Ovary (tissue), 3 donors: ENCODE data around the gene COMMD3.

Experiments used
- EP300 ChIP-seq: sonication (generic); formaldehyde crosslinking; IDR thresholded peaks from one replicate; pipeline ENCODE4 v1.6.1; 2017; ENCODE audit warnings: antibody characterized with exemption
- POLR2A ChIP-seq: fragments of 450-650 bp; IDR thresholded peaks from one replicate; pipeline ENCODE4 v1.6.1; 2017; ENCODE audit warnings: antibody characterized with exemption, mild to moderate bottlenecking, moderate library complexity
- TF ChIP-seq, protein P1 (sequence below), 3 donors: fragments of 450-650 bp in 2 of 3; fragments of 200-600 bp in 1 of 3; IDR thresholded peaks; one replicate each; pipeline versions ENCODE4 v1.5.1 to v1.8.0; 2016 to 2022; ENCODE audit warnings: antibody characterized with exemption in 3 of 3, mild to moderate bottlenecking in 1 of 3
- donor health status: DM: no; HTN: no; CAD: no.

DNA sequence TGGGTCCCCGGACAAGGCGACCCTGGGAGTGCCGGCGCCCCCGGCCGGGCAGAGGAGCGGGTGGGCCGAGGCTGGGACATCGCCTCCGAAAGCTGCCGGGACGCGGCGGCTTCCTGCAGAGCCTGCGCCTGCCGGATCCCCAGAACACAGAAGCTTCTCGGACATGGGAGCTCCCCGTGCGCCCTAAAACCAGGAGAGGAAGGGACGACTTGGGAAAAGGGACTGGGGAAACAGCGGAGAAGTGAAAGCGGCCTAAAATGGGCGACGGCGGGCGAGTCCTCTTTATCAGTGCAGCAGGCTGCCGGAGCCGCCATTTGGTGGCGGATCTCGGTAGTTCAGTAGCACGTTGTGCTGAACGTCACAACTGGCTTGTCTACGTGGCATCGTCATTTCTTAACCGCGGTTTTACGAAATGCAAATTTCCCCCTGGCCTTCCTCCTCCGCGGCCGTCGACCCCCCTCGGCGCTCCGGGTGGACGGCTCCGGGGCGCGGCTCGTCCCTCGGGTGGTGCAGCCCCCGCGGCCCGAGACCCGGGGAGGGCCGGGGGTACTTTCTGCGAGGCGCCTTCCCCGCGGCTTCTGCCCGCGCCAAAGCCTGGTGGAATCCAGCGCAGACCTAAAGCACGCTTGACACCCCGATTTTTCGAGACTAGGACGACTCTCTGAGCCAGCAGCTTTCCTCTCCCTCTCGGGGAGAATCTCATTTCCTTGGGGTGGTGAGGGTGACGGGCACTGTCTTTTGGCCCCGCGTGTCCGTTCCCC, 19.2 kb downstream of the COMMD3 start:
- TF ChIP-seq POLR2A (no peak), EP300 (no peak)
- TF ChIP-seq, protein P1, sequence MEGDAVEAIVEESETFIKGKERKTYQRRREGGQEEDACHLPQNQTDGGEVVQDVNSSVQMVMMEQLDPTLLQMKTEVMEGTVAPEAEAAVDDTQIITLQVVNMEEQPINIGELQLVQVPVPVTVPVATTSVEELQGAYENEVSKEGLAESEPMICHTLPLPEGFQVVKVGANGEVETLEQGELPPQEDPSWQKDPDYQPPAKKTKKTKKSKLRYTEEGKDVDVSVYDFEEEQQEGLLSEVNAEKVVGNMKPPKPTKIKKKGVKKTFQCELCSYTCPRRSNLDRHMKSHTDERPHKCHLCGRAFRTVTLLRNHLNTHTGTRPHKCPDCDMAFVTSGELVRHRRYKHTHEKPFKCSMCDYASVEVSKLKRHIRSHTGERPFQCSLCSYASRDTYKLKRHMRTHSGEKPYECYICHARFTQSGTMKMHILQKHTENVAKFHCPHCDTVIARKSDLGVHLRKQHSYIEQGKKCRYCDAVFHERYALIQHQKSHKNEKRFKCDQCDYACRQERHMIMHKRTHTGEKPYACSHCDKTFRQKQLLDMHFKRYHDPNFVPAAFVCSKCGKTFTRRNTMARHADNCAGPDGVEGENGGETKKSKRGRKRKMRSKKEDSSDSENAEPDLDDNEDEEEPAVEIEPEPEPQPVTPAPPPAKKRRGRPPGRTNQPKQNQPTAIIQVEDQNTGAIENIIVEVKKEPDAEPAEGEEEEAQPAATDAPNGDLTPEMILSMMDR (IDR thresholded peaks at IDR 0.05): no peak
